HUDEP-2 (cell line): ENCODE data around the gene CEMIP2.
"Not testable (repeated sequence)": the region's sequence is repeated elsewhere in the genome, so short reads cannot be mapped to it uniquely, and the experiment has no call there.

Experiments
- DNase-seq, 76 experiments: peaks; one replicate each; lab custom pipeline; 2025; ENCODE audit not compliant: unreplicated experiment in 76 of 76; lab: John Stamatoyannopoulos, UW

The CEMIP2 gene

DNA sequence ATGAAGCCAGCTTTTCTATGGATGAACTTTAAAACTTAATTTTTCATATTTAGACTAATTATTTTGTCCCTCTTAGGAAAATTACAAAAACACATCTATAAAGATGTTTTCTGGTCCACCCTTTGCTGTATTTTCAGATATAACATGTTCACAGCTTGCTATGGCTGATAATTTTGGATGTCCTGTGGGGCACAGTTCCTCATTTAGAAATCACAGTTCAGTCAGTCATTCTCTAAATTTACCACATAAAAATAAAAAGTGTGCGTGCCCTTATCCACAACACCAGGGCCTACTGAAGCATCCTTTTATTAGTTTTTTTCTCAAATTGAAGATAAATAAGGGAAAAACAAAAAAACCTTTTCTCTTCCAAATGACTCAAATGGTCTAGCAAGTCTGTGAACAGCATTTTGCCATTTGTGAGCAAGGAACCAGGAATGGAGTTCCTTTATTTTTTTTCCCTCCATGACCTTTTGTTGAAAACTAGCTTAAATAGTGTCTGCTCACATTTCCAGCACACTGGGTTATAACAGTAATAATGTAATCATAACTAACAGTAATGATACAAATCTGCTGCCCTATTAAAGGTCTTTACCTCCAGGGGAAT lies 87.1 kb downstream of the CEMIP2 start:
- DNase-seq, result no peak

DNA sequence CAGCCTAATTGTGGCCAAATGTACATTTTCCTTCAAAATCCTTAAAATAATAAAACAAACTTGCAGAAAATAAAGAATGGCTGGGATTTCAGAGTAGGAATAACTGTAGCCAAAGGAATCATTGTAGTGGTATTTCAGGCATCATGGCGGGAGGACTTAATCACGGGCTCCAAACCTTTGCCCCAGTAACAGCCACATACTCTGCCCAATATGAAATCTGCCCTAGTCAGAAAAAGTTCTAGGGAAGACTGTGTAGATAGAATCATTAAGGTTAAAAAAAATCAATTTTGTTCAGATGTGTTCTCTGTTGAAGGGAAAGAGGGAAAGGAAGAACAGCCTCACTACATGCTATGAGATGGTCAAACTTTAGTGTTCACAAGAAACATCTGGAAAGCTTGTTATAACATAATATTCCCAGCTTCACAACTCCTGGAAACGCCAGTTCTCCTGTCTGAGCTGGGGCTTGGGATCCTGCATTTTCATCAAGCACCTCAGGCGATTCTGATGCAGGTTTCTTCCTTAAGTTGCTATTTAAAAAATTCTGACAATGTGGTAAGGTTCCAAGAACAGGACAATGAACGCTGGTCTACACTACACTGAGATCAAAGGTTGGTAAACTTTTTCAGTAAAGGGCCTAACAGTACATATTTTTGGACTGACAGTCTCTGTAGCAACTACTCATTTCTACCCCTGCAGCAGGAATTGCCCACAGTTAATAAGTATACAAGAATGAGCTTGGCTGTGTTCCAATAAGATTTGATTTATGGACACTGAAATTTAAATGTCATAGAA lies 87.9 kb downstream of the CEMIP2 start:
- DNase-seq, result no peak

DNA sequence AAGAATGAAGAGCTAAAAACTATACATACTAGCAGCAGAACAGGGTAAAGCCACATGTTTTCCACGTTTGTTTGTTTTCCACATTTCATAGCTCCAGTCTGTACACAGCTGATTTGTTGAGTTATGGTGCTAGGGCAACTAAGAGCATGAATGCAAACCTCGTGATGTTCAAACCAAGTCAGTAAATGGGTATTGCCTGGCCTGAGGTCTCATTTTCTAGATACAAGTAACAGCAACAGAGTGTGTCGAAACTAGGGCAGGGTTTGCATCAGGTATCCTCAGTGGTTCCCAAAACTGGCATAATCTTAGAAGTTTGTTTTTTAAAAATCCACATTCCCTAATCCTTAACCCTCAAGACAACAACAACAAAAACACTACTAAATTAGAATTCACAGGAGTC lies 89.3 kb downstream of the CEMIP2 start:
- no peak for DNase-seq

DNA sequence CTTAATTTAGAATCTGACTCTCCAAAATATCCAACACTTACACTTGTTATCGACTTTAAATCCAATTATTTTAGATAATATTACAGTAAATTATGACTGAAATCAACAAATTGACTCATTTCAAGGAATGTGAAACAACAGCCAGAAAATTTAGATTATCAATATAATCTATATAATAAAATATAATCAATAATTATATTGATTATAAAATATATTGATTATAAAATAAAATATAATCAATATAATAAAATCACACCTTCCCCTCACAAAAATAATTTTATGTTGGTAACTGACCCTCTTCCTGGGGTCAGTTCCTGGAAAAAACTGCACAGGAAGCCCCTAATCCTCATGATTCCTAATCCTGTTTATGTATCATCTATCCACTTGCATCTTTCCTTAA lies 91.1 kb downstream of the CEMIP2 start:
- no peak for DNase-seq

DNA sequence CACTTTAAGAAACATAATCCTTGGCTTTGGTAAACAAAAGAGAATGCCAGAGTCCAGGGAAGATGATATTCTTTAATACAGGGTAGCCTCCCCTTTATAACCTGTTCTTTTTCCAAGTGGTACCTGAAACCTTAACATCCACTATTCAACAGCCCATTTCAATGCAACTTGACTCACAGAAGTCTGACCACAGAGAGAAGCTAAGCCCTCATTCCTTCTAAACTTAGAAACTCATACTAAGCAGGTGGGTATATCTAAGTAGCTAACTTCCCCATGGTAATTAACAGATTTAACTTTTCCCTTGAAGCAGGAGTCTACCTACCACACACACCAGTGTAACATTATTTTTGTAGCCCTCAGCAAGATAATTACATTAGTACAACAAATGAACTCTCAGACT lies 91.9 kb downstream of the CEMIP2 start:
- no peak for DNase-seq

DNA sequence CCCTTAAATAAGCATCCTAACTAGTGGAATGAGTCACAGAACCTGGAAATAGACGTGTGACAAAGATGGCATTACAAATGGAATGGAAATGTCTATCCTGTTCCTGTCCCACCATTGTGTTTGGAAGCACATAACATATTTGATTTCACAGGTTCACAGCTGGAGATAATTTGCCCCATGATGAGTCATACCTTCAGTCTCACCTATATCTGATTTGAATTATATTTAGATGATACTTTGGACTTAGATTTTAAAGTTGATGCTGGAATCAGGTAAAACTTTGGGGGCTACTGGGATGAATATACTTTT lies 92.5 kb downstream of the CEMIP2 start:
- no peak for DNase-seq

DNA sequence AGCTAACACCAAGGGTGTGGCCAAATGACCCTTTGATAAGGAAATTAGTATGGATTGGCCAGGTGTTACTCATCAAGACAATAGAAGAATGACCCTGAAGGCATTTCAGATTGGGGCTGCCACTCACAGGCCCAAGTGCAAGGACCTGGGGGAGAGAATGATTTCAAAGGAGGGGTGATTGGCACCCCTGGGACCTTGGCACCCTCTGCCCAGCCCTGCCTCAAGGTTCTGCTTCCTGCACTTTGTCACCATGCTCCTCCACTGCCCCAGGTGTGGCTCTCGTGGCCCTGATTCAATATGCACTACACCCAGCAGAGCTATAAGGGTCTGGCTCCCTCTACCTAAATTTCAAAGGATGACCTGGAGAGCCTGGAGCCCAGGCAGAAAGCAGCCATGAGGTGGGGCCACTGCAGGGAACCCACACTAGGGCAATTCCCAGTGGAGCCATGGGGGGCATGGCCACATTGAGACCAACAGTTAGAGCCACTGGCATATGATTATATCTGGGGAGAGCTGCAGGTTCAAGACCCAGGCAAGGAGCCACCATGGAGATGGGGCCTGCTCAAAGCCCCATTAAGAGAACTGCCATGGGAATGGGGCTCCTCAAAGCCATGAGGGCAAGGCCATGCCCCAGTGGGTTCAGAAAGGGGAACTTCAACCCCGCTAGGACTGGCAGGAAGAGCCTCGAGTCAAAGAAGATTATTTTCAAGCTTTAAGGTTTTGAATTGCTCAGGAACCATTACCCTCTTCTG lies 93.0 kb downstream of the CEMIP2 start:
- DNase-seq, result no peak

DNA sequence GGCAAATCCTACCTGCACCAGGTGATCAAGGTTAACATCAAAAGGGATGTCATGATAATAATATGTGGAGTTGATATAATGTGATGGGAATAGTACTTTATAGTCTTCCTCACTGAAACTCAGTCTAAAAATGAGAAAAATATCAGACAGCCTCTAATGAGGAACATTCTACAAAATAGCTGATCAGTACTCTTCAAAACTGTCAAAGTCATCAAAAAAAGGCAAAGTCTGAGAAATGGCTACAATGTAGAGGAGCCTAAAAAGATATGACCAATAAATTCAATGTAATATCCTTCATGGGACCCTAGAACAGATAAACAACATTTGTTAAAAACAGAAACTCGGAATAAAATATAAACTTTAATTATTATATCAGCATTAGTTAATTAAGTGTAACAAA lies 95.7 kb downstream of the CEMIP2 start:
- no peak for DNase-seq

DNA sequence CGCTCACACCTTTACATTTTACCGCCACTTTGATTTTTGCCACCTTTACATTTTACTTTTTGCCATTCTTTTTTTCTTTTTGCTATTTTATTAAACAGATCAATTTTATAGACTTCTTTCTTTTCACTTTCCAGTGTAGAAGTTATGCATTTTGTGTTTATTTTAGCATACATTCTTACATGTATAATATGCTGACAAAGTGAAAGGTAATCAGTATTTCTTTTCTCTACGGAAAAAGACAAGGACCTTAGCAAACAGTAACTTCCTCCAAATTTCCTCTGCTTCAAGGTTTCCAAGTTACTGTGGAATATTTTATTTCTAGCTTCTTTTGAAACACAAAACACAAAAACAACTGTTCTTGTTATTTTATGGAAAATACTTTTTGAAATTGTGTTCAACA lies 97.0 kb downstream of the CEMIP2 start:
- no peak for DNase-seq

DNA sequence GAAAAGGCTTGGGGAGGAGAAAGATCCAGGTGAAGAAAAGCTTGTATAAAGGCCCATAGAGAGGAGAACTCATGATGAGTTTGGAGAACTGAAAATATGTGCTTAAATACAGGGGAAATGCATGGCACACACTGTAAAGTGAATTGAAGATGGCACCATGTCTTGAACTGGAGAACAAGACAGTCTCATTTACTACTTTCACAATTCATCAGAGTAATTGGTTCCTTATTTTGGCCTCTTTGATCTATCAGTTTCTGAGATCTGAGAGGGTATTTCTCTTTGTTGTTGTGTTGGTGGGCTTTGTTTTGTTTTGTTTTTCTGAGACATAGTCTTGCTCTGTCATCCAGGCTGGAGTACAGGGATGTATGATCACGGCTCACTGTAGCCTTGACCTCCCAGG lies 98.2 kb downstream of the CEMIP2 start:
- no peak for DNase-seq

DNA sequence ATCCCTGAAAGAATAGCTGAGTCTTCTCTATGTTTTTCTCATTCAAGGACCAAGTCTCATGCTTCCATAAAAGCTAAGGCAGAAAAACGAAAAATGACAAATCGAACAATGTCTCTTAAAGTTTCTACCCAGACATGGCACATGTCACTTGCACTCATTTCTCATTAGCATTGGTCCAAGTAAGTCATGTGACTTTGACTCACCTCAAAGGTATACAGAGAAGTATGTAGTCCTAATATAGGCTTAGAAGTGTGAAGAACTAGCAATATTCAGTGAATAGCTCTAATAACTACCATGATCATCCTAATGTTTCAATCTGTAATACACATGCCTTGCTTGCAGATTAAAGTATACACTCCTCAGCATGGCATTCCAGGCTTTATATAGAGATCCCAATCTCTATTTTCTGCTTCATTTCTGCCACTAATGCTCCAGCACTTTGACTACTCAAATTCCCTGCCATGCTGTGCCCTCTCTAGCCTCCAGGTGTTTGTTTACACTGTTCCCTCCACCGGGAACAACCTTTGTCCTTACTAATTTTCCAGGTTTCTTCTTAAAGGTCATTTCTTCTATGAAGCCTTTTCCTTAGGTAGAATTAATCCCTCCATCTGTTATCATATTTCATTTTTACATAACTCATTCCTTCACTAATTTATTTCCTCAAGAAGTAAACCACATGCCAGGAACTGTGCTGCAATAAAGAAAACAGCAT lies 98.9 kb downstream of the CEMIP2 start:
- no peak for DNase-seq

DNA sequence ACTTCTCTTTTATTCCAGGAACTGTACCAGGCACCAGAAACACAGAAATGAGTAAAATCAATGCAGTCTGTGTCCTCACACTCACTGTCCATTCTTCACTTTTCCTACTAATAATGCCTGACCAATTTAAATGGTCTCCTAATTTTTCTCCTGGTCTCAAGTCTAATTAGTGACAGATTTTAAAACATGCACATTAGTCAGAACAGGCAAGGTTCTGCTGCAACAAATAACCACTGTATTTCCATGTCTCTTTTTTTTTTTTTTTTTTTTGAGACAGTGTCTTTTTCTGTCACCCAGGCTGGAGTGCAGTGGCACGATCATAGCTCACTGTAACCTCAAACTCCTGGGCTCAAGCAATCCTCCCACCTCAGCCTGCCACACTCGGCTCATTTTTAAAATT lies 99.6 kb downstream of the CEMIP2 start:
- DNase-seq, result no peak

DNA sequence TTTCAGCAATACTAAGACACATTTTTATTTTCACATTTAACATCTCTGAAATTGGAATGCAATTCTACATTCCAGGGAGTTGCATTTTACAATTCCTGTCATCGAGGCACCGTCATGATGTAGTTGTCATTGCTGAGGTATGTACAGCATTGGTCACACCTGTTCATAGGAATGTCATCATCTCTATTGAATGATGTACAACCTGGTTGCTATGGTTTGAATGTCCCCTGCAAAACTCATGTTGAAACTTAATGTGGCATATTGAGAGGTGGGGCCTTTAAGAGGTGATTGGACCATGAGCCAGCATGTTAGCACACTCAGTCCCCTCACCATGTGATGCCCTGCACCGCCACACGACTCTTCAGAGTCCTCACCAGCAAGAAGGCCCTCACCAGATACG lies 103.1 kb downstream of the CEMIP2 start:
- no peak for DNase-seq

DNA sequence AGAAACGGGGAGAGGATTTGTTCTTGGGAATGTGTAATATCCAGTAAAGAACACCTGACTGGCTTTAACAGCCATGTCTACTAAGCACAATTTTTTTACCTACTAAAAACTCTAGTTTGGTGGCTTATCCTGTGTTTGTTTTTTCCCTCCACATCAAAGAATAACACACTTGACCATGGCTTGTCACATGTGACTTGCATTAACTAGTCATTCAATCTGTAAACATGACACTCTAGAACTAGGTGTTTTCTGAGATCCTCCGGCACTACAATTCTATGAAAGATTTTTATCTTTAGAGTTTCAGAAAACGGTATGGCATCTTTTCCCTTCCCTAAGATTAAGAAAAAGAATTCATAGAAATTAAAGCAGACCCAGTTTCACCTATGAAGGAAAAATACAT lies 103.7 kb downstream of the CEMIP2 start:
- no peak for DNase-seq

DNA sequence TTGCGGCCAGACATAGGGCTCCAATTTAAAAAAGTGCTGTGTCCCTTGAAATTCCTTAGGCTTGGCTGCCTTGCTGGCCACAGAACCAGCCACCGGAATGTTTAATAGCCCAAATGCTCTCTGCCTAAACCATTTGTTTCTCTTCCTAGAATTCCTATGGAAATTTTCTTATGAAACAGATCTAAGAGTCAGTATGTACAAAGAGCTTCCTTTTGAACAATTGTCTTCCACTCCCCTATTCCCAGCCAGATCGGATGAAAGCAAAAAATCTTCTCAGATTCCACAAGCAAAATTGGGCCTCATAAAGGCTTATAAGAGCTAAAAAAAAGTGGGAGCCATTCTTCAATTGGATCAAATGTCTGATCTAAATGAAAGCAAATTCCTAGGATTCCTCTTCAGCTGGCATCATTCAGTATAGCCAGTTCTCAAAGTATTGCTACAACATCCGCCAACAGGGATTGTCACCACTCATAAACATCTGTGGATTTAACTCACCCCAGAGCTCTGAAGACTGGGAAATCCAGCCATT lies 104.3 kb downstream of the CEMIP2 start:
- no peak for DNase-seq

DNA sequence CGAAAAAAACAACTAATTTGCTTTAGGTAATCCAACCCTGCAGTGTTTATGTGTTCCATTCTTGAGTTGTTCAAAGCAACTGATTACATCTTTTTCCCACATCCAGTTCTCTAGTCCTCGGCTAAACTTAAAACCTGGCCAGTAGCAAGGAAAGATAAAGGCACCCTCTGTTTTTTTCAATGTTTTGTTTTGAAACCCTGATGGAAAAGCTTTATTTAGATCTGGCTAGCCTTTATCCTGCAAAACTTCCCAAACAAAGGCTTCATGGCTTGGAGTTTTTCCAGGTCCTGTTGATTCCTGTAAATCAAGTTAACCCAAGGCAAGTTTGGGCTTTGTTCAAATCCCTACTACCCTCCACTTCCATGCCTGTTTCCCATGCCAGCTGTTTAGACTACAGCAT lies 105.1 kb downstream of the CEMIP2 start:
- DNase-seq, result no peak

DNA sequence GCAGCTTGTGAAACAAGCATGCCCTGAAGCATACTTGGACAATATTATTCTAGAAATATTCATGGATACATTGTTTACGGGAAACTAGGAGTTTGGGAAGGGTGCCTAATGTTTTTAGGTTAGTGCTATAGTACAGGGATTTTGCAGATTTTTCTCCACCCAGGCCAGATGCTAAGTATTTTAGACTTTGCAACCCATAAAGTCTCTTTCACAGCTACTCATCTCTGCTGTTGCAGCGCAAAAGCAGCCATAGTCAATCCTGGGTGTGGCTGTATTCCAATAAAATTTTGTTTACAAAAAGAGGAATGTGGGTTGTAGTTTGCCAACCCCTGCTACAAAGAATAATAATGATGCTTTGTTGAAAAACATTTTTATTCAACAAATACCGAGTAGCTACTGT lies 106.2 kb downstream of the CEMIP2 start:
- no peak for DNase-seq

DNA sequence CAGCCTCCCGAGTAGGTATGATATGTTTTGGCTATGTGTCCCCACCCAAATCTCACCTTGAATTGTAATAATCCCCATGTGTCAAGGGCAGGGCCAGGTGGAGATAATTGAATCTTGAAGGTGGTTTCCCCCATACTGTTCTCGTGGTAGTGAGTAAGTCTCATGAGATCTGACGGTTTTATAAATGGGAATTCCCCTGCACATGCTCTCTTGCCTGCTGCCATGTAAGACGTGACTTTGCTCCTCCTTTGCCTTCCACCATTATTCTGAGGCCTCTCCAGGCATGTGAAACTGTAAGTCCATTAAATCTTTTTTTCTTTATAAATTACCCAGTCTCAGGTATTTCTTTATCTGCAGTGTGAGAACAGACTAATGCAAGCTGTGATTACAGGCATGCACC lies 111.0 kb downstream of the CEMIP2 start:
- not testable (repeated sequence) for DNase-seq

DNA sequence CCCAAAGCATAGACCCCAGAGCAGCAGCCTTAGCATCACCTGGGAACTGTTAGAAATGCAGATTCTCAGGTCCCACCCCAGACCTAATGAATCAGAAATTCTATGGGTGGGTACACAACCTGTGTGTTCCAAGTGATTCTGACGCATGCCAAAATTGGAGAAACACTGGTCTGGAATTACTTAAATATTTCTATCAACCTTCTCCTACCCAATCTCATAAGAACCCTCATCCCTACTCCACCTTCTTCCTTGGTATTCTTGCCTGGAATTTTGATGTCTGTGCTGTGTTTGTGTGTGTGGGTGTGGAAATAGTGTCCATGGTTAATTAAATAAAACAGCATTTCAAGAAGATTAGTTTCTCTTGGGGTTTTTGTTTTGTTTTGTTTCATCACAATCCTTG lies 111.8 kb downstream of the CEMIP2 start:
- DNase-seq, result no peak

DNA sequence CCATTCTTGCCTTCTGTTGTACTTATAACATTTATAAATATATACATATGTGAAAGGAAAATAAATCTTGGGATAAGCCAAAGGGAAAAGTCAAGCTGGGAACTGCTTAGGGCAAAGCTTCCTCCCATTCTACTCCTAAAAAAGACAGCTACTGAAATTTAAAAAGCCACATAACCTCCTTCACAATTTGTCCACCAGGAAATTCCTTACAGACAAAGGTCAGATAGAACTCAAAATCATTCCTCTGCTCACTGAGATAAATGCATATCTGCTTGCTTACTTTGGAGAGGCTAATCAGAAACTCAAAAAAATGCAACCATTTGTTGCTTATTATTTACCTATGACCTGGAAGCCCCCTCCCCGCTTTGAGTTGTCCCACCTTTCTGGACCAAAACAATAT lies 112.5 kb downstream of the CEMIP2 start:
- DNase-seq, result no peak

DNA sequence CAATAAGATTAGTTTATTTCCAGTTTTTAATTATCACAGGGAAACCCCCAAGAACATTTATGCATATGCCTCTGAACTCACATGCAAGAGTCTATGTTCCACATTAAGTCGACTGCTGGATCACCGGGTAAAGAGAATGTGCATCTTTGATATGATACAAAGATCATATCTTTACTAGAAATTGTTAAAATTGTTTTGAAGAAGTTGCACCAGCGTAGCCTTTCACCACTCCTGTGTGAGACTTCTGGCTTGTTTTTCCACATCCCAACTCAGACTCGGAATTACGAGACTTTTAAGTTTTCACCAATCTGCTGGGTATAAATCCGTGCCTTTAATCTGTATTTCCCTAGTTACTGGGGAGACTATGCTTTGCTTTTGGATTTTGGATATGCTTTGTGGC lies 113.2 kb downstream of the CEMIP2 start:
- DNase-seq, result no peak
